PC-3 (cell line): ENCODE data around the gene ERO1B.

ENCODE experiments used
- CTCF ChIP-seq: fragments of 300-600 bp; sonication (generic); conservative IDR thresholded peaks from 2 replicates; pipeline ENCODE4 v1.5.1; 2017; ENCODE audit warnings: antibody characterized with exemption, low read depth, mild to moderate bottlenecking, low read length
- EZH2 ChIP-seq: fragments of 300-600 bp; sonication (generic); IDR thresholded peaks from one replicate; pipeline ENCODE4 v1.6.1; 2017; ENCODE audit warnings: antibody characterized with exemption, mild to moderate bottlenecking, low read length; ENCODE audit not compliant: unreplicated experiment

DNA sequence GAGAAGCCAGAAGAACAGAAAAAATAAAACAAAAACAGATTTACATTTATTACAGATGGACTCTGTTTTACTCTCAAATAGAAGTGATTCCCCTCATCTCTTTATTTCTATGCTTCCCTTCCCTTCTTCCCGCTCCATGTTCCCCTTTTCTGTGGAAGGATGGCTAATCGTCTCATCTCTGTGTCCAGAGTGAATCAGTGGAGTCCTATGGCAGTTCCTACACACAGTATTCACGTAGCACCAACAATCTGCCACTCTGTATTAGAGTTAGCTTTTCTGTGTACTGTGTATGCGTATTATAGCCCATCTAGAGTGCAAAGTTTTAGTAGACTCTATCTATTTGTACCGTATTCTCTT, 6.8 kb upstream of the ERO1B start:
- TF ChIP-seq CTCF = no peak
- no peak for TF ChIP-seq EZH2
